PC-3 (cell line): ENCODE measurements around the gene CA9.
A peak's percentile ranks its signal among the peaks of the same experiment; 100 is the strongest.

Experiments used
- EZH2 ChIP-seq: fragments of 300-600 bp; sonication (generic); IDR thresholded peaks from one replicate; pipeline ENCODE4 v1.6.1; 2017; ENCODE audit warnings: antibody characterized with exemption, mild to moderate bottlenecking, low read length; ENCODE audit not compliant: unreplicated experiment
- EZH2phosphoT487 ChIP-seq: fragments of 300-600 bp; sonication (generic); IDR thresholded peaks from 2 replicates; pipeline ENCODE4 v1.6.1; 2018; ENCODE audit warnings: mild to moderate bottlenecking, antibody characterized with exemption, low read length, borderline replicate concordance
- TF ChIP-seq, protein P1 (sequence below): fragments of 300-600 bp; sonication (generic); conservative IDR thresholded peaks from 2 replicates; pipeline ENCODE4 v1.5.1; 2017; ENCODE audit warnings: antibody characterized with exemption, low read depth, mild to moderate bottlenecking, low read length

DNA sequence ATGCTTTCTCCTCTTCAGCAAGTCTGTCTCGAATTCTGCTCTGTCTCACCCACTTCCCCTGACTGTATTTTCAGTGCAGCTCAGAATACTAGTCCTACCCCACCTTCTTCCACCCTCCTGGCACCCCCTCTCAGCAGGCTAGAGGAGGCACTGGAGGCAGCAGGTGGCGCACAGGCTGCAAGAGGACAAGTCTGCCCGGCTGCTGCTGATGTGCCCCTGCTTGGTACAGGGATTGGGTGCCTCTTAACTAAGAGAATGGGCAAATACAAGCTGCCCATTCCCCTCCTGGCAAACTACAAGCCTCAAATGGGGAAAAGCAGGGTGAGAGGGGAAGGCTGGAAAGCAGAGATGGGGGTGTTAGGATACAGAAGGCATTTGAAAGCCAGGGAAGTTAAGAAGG, 53.2 kb downstream of the CA9 start:
- TF ChIP-seq, protein P1, sequence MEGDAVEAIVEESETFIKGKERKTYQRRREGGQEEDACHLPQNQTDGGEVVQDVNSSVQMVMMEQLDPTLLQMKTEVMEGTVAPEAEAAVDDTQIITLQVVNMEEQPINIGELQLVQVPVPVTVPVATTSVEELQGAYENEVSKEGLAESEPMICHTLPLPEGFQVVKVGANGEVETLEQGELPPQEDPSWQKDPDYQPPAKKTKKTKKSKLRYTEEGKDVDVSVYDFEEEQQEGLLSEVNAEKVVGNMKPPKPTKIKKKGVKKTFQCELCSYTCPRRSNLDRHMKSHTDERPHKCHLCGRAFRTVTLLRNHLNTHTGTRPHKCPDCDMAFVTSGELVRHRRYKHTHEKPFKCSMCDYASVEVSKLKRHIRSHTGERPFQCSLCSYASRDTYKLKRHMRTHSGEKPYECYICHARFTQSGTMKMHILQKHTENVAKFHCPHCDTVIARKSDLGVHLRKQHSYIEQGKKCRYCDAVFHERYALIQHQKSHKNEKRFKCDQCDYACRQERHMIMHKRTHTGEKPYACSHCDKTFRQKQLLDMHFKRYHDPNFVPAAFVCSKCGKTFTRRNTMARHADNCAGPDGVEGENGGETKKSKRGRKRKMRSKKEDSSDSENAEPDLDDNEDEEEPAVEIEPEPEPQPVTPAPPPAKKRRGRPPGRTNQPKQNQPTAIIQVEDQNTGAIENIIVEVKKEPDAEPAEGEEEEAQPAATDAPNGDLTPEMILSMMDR: peak; percentile 32; the same call in 1 of the 2 replicates
- TF ChIP-seq EZH2: no peak
- no peak for TF ChIP-seq EZH2phosphoT487
